ENCODE data around the gene PID1.

Gene PID1

DNA sequence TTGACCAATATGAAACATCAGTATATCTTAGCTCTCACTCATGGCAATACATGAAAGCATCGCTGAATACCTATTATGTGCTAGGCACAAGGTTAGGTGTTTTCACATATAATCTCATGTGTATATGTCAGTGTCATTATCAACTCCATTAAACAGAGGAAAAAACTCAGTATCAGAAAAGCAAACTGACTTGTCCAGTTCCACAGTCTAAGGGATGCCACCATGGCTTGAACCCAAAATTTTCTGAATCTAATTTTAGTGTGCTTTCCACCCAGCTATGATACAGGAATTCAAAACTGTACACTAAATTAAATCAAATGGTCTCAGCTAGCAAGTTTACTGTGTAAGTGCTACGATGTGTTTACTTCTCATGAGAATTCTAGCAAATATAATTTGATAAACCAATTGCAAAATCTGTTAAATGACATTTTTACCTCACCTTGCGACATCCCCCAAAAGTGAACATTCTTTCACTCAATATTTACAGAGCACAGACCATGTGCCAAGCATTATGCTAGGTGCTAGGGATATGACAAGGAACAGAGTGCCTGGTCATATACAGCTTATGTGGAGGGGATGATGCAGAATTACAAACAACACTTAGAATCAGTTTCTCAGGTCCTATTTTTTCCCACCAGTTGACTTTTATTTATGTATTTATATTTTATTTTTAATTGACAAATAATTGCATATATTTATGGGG is 211.6 kb downstream of the PID1 start:
- H3K27ac ChIP-seq (ENCODE audit: low read depth, low read length) = no peak overlapping the region
- H3K4me1 ChIP-seq (ENCODE audit: control insufficient read depth in 5 of 5, insufficient read depth in 5 of 5, low read length in 5 of 5) = no peaks in the 10 kb centered on the region
- no peaks in the 10 kb centered on the region for H3K27me3 ChIP-seq (ENCODE audit: control insufficient read depth in 5 of 5, insufficient read depth in 4 of 5, low read length in 5 of 5)
- H3K9ac ChIP-seq (ENCODE audit: low read length in 5 of 5) = no peak overlapping the region
- no peaks in the 10 kb centered on the region for H3K36me3 ChIP-seq (ENCODE audit: control insufficient read depth in 5 of 5, insufficient read depth in 5 of 5, low read length in 5 of 5)
- peaks cover 0 to 3% (median 0%) of the 10 kb centered on the region in 5 donors for H3K9me3 ChIP-seq (ENCODE audit: control insufficient read depth in 5 of 5, low read length in 5 of 5)
- no peak overlapping the region for H3K4me3 ChIP-seq (ENCODE audit: low read depth in 1 of 5, low read length in 5 of 5)

DNA sequence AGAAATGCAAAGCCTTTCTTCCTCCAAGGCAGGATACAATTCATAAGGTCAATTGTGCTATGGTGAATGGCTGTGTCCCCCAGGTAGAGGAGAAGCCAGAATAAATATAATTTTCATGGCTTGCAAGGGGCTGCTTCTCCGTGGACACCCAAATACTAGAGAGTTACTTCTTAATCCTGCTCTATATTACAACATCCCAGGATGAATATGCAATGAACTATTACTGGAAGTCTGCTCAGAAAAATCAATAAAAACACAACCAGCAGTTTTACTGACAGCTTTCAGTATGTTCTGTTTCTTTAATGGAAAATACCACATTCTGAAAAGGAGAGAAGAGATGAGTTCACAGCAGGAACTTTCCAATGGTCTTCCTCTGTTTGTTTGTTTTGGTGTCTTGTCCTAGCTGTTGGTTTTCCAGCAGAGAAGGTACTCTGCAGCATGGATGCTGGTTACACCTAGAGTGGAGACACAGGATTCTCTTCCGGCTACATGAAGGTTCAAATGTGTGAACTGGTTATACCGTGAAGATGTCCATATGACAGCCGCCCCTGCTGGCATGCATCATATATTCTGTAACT is 213.0 kb downstream of the PID1 start:
- H3K4me1 ChIP-seq (ENCODE audit: control insufficient read depth in 5 of 5, insufficient read depth in 5 of 5, low read length in 5 of 5) = no peaks in the 10 kb centered on the region
- no peak overlapping the region for H3K27ac ChIP-seq (ENCODE audit: low read depth, low read length)
- H3K9me3 ChIP-seq (ENCODE audit: control insufficient read depth in 5 of 5, low read length in 5 of 5) = peaks cover 0 to 3% (median 0%) of the 10 kb centered on the region in 5 donors
- no peak overlapping the region for H3K4me3 ChIP-seq (ENCODE audit: low read depth in 1 of 5, low read length in 5 of 5)
- no peaks in the 10 kb centered on the region for H3K27me3 ChIP-seq (ENCODE audit: control insufficient read depth in 5 of 5, insufficient read depth in 4 of 5, low read length in 5 of 5)
- H3K9ac ChIP-seq (ENCODE audit: low read length in 5 of 5) = no peak overlapping the region
- no peaks in the 10 kb centered on the region for H3K36me3 ChIP-seq (ENCODE audit: control insufficient read depth in 5 of 5, insufficient read depth in 5 of 5, low read length in 5 of 5)

- Histone ChIP-seq H3K36me3 (ENCODE audit: control insufficient read depth in 5 of 5, insufficient read depth in 5 of 5, low read length in 5 of 5) (no peaks in the 10 kb centered on the region), H3K9me3 (ENCODE audit: control insufficient read depth in 5 of 5, low read length in 5 of 5) (peaks cover 0 to 3% (median 0%) of the 10 kb centered on the region in 5 donors), H3K4me1 (ENCODE audit: control insufficient read depth in 5 of 5, insufficient read depth in 5 of 5, low read length in 5 of 5) (no peaks in the 10 kb centered on the region), H3K9ac (ENCODE audit: low read length in 5 of 5) (no peak overlapping the region), H3K27ac (ENCODE audit: low read depth, low read length) (no peak overlapping the region), H3K27me3 (ENCODE audit: control insufficient read depth in 5 of 5, insufficient read depth in 4 of 5, low read length in 5 of 5) (no peaks in the 10 kb centered on the region), H3K4me3 (ENCODE audit: low read depth in 1 of 5, low read length in 5 of 5) (no peak overlapping the region)
Measured at GRCh38 chr2:229054311-229054710, 216.8 kb downstream of the PID1 start.

GRCh38 chr2:229051798-229052197 is 219.3 kb downstream of the PID1 start:
- Histone ChIP-seq H3K9ac (ENCODE audit: low read length in 5 of 5) (no peak overlapping the region), H3K27me3 (ENCODE audit: control insufficient read depth in 5 of 5, insufficient read depth in 4 of 5, low read length in 5 of 5) (no peaks in the 10 kb centered on the region), H3K9me3 (ENCODE audit: control insufficient read depth in 5 of 5, low read length in 5 of 5) (peaks cover 0 to 3% (median 0%) of the 10 kb centered on the region in 5 donors), H3K27ac (ENCODE audit: low read depth, low read length) (no peak overlapping the region), H3K4me1 (ENCODE audit: control insufficient read depth in 5 of 5, insufficient read depth in 5 of 5, low read length in 5 of 5) (no peaks in the 10 kb centered on the region), H3K4me3 (ENCODE audit: low read depth in 1 of 5, low read length in 5 of 5) (no peak overlapping the region), H3K36me3 (ENCODE audit: control insufficient read depth in 5 of 5, insufficient read depth in 5 of 5, low read length in 5 of 5) (no peaks in the 10 kb centered on the region)

GRCh38 chr2:229050133-229050532 is 221.0 kb downstream of the PID1 start:
- Histone ChIP-seq H3K4me3 (ENCODE audit: low read depth in 1 of 5, low read length in 5 of 5) (no peak overlapping the region), H3K9me3 (ENCODE audit: control insufficient read depth in 5 of 5, low read length in 5 of 5) (no peaks in the 10 kb centered on the region), H3K27ac (ENCODE audit: low read depth, low read length) (no peak overlapping the region), H3K27me3 (ENCODE audit: control insufficient read depth in 5 of 5, insufficient read depth in 4 of 5, low read length in 5 of 5) (no peaks in the 10 kb centered on the region), H3K36me3 (ENCODE audit: control insufficient read depth in 5 of 5, insufficient read depth in 5 of 5, low read length in 5 of 5) (no peaks in the 10 kb centered on the region), H3K9ac (ENCODE audit: low read length in 5 of 5) (no peak overlapping the region), H3K4me1 (ENCODE audit: control insufficient read depth in 5 of 5, insufficient read depth in 5 of 5, low read length in 5 of 5) (no peaks in the 10 kb centered on the region)

- Histone ChIP-seq H3K27ac (ENCODE audit: low read depth, low read length) (no peak overlapping the region), H3K36me3 (ENCODE audit: control insufficient read depth in 5 of 5, insufficient read depth in 5 of 5, low read length in 5 of 5) (no peaks in the 10 kb centered on the region), H3K4me3 (ENCODE audit: low read depth in 1 of 5, low read length in 5 of 5) (no peak overlapping the region), H3K9me3 (ENCODE audit: control insufficient read depth in 5 of 5, low read length in 5 of 5) (no peaks in the 10 kb centered on the region), H3K27me3 (ENCODE audit: control insufficient read depth in 5 of 5, insufficient read depth in 4 of 5, low read length in 5 of 5) (no peaks in the 10 kb centered on the region), H3K9ac (ENCODE audit: low read length in 5 of 5) (no peak overlapping the region), H3K4me1 (ENCODE audit: control insufficient read depth in 5 of 5, insufficient read depth in 5 of 5, low read length in 5 of 5) (no peaks in the 10 kb centered on the region)
Measured at GRCh38 chr2:229048134-229048533, 223.0 kb downstream of the PID1 start.

DNA sequence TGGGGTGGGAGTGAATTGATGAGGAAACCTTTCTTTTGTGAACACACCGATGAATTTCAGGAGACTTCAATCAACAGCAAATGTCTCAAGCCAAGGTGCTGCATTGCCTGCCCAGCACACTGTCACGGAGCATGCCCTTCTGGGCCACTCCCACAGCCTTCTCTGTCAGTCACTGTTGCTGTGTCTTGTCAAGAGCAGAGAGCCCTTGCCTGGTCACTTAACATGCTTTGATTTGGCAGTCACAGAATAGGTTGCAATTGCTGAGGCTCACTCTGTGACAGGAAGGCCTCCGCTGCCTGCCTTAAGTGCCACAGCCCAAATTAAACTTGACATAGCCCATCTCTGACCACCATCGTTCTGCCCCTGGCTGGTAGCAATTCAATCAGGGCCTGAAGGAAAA is 225.4 kb downstream of the PID1 start:
- Histone ChIP-seq H3K27me3 (ENCODE audit: control insufficient read depth in 5 of 5, insufficient read depth in 4 of 5, low read length in 5 of 5) (no peaks in the 10 kb centered on the region), H3K9me3 (ENCODE audit: control insufficient read depth in 5 of 5, low read length in 5 of 5) (no peaks in the 10 kb centered on the region), H3K4me1 (ENCODE audit: control insufficient read depth in 5 of 5, insufficient read depth in 5 of 5, low read length in 5 of 5) (no peaks in the 10 kb centered on the region), H3K9ac (ENCODE audit: low read length in 5 of 5) (no peak overlapping the region), H3K27ac (ENCODE audit: low read depth, low read length) (no peak overlapping the region), H3K4me3 (ENCODE audit: low read depth in 1 of 5, low read length in 5 of 5) (no peak overlapping the region), H3K36me3 (ENCODE audit: control insufficient read depth in 5 of 5, insufficient read depth in 5 of 5, low read length in 5 of 5) (no peaks in the 10 kb centered on the region)

DNA sequence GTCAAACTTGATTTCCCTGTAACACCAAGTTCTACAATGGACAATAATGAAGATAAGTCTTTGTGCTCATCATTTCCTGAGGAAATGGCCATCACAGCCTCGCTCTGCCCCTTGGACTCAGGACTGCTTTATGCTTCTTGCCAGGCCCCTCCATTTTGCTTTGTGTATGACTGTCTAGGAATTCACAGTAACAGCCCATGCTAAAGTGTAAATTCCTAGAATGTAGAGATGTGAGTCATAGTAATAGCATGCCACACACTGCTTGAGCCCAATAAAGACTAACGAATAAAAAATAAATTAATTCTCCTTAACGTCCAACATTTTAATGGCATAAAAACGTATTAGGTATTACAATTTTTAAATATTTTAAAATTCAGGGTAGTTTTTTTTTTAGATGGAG is 226.5 kb downstream of the PID1 start:
- no peak overlapping the region for H3K27ac ChIP-seq (ENCODE audit: low read depth, low read length)
- H3K27me3 ChIP-seq (ENCODE audit: control insufficient read depth in 5 of 5, insufficient read depth in 4 of 5, low read length in 5 of 5) = no peaks in the 10 kb centered on the region
- H3K9ac ChIP-seq (ENCODE audit: low read length in 5 of 5) = no peak overlapping the region
- H3K4me1 ChIP-seq (ENCODE audit: control insufficient read depth in 5 of 5, insufficient read depth in 5 of 5, low read length in 5 of 5) = no peaks in the 10 kb centered on the region
- no peaks in the 10 kb centered on the region for H3K36me3 ChIP-seq (ENCODE audit: control insufficient read depth in 5 of 5, insufficient read depth in 5 of 5, low read length in 5 of 5)
- H3K9me3 ChIP-seq (ENCODE audit: control insufficient read depth in 5 of 5, low read length in 5 of 5) = no peaks in the 10 kb centered on the region
- H3K4me3 ChIP-seq (ENCODE audit: low read depth in 1 of 5, low read length in 5 of 5) = no peak overlapping the region

GRCh38 chr2:229043681-229044080 is 227.4 kb downstream of the PID1 start:
- Histone ChIP-seq H3K4me3 (ENCODE audit: low read depth in 1 of 5, low read length in 5 of 5) (no peak overlapping the region), H3K4me1 (ENCODE audit: control insufficient read depth in 5 of 5, insufficient read depth in 5 of 5, low read length in 5 of 5) (no peaks in the 10 kb centered on the region), H3K27me3 (ENCODE audit: control insufficient read depth in 5 of 5, insufficient read depth in 4 of 5, low read length in 5 of 5) (no peaks in the 10 kb centered on the region), H3K9me3 (ENCODE audit: control insufficient read depth in 5 of 5, low read length in 5 of 5) (no peaks in the 10 kb centered on the region), H3K9ac (ENCODE audit: low read length in 5 of 5) (no peak overlapping the region), H3K27ac (ENCODE audit: low read depth, low read length) (no peak overlapping the region), H3K36me3 (ENCODE audit: control insufficient read depth in 5 of 5, insufficient read depth in 5 of 5, low read length in 5 of 5) (no peaks in the 10 kb centered on the region)

DNA sequence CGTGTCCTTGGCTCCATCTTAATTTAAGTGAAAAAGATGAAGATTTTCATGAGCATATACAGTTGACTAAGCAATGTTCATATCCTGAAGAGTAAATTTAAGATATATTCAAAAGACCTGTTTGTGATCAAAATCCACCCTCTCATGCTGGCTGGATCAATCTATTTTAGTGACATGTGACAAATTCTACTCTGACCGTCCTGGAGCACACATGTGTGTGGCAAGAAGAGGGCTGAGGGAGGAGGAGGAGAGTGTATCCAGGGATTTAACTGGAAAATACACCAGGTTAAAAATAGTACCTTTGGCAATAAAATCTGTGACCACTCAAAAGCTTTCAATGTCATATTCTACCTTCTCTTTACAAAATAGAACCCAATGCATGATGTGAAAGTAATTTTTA is 228.7 kb downstream of the PID1 start:
- Histone ChIP-seq H3K27ac (ENCODE audit: low read depth, low read length) (no peak overlapping the region), H3K27me3 (ENCODE audit: control insufficient read depth in 5 of 5, insufficient read depth in 4 of 5, low read length in 5 of 5) (no peaks in the 10 kb centered on the region), H3K9ac (ENCODE audit: low read length in 5 of 5) (no peak overlapping the region), H3K4me3 (ENCODE audit: low read depth in 1 of 5, low read length in 5 of 5) (no peak overlapping the region), H3K9me3 (ENCODE audit: control insufficient read depth in 5 of 5, low read length in 5 of 5) (no peaks in the 10 kb centered on the region), H3K4me1 (ENCODE audit: control insufficient read depth in 5 of 5, insufficient read depth in 5 of 5, low read length in 5 of 5) (no peaks in the 10 kb centered on the region), H3K36me3 (ENCODE audit: control insufficient read depth in 5 of 5, insufficient read depth in 5 of 5, low read length in 5 of 5) (no peaks in the 10 kb centered on the region)

All from subcutaneous abdominal adipose tissue (tissue), 5 donors.